ENCODE results near the gene C6orf120.

DNA sequence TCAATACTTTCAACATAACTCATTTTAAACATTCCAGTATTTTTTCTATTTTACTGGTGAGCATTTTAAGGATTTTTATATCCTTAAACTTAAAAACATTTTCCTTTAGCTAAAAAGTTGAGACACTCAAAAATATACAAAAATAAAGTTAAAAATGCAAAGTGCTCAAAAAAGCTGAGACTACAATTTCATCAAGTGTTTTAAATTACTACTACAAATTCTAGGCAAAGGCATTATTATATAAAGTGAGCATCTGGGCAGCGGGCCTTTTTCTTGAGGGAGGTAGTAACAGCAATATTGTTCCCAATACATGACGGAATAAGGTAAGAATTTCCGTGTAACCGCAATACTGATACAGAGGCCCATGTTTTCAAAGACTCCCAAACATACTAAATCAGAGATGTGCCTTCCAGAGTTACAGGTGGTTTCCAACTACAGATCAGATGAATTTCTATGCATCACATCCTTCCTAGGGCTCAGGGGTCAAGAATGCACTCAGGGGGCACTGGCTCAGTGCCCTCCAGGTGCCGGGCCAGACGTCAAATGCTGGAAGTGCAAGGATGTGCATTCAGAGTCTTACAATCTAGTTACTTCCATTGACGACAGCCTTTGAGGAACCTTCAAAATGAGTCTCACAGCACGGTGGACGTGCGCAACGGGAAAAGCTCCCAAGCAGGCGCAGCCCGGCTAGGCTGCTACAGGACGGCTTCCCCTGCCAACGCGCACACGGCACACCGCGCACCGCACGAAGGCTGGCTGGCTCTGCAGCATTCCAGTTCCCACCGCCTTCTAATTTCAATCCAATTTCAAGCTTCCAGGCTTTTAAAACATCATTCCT, 20.7 kb downstream of the C6orf120 start:
- TF ChIP-seq RAD21 (conservative IDR thresholded peaks at IDR 0.05 in 1 of 2, IDR thresholded peaks at IDR 0.05 in 1 of 2) (no peak), TFCP2L1 (CRISPR knock-in tag; IDR thresholded peaks at IDR 0.05) (no peak), JUN (IDR thresholded peaks at IDR 0.05) (no peak), POLR2A (IDR thresholded peaks at IDR 0.05; ENCODE audit: low read length) (no peak), EP300 (IDR thresholded peaks at IDR 0.05) (no peak), KDM1A (IDR thresholded peaks at IDR 0.05; ENCODE audit: low read depth) (no peak), POLR2AphosphoS2 (conservative IDR thresholded peaks at IDR 0.05; ENCODE audit: low read length) (no peak), EHF (CRISPR knock-in tag; IDR thresholded peaks at IDR 0.05) (no peak), USF2 (IDR thresholded peaks at IDR 0.05) (no peak), HMGXB4 (CRISPR knock-in tag; IDR thresholded peaks at IDR 0.05; ENCODE audit: borderline replicate concordance) (no peak), HOXA7 (CRISPR knock-in tag; IDR thresholded peaks at IDR 0.05) (no peak), RFX5 (IDR thresholded peaks at IDR 0.05) (no peak)
- TF ChIP-seq, protein P1, sequence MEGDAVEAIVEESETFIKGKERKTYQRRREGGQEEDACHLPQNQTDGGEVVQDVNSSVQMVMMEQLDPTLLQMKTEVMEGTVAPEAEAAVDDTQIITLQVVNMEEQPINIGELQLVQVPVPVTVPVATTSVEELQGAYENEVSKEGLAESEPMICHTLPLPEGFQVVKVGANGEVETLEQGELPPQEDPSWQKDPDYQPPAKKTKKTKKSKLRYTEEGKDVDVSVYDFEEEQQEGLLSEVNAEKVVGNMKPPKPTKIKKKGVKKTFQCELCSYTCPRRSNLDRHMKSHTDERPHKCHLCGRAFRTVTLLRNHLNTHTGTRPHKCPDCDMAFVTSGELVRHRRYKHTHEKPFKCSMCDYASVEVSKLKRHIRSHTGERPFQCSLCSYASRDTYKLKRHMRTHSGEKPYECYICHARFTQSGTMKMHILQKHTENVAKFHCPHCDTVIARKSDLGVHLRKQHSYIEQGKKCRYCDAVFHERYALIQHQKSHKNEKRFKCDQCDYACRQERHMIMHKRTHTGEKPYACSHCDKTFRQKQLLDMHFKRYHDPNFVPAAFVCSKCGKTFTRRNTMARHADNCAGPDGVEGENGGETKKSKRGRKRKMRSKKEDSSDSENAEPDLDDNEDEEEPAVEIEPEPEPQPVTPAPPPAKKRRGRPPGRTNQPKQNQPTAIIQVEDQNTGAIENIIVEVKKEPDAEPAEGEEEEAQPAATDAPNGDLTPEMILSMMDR (IDR thresholded peaks at IDR 0.05) = no peak
